Keratinocyte (primary cell): Measurements from ENCODE around the gene KRTAP10-8.
"Not testable (repeated sequence)": the region's sequence is repeated elsewhere in the genome, so short reads cannot be mapped to it uniquely, and the experiment has no call there.

Source experiments
- EZH2 ChIP-seq: IDR thresholded peaks from one replicate; pipeline ENCODE4 v1.6.1; 2012; ENCODE audit warnings: inconsistent platforms, mild to moderate bottlenecking, low read length, moderate library complexity
- TF ChIP-seq, protein P1 (sequence below), 3 experiments: IDR thresholded peaks in 1 of 3; conservative IDR thresholded peaks in 1 of 3; optimal IDR thresholded peaks in 1 of 3; 2 replicates in 2 of 3; 3 replicates in 1 of 3; pipeline versions ENCODE3 to v1.5.1; 2011; ENCODE audit warnings: low read length in 3 of 3, mild to moderate bottlenecking in 3 of 3, moderate library complexity in 2 of 3, control low read depth in 1 of 3, inconsistent platforms in 1 of 3; ENCODE audit not compliant: insufficient read depth in 2 of 3; ENCODE audit errors: extremely low read depth in 1 of 3

DNA sequence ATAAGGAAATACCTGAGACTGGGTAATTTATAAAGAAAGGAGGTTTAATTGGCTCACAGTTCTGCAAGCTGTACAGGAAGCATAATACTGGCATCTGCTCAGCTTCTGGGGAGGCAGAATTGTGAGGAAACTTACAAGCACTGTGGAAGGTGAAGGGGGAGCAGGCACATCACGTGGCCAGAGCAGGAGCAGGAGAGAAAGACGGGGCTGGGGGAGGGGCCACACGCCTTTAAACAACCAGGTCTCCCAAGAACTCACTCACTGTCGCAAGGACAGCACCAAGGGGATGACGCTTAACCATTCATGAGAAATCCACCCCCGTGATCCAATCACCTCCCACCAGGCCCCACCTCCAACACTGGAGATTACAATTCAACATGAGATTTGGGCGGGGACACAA lies 49.7 kb downstream of the KRTAP10-8 start:
- TF ChIP-seq, protein P1, sequence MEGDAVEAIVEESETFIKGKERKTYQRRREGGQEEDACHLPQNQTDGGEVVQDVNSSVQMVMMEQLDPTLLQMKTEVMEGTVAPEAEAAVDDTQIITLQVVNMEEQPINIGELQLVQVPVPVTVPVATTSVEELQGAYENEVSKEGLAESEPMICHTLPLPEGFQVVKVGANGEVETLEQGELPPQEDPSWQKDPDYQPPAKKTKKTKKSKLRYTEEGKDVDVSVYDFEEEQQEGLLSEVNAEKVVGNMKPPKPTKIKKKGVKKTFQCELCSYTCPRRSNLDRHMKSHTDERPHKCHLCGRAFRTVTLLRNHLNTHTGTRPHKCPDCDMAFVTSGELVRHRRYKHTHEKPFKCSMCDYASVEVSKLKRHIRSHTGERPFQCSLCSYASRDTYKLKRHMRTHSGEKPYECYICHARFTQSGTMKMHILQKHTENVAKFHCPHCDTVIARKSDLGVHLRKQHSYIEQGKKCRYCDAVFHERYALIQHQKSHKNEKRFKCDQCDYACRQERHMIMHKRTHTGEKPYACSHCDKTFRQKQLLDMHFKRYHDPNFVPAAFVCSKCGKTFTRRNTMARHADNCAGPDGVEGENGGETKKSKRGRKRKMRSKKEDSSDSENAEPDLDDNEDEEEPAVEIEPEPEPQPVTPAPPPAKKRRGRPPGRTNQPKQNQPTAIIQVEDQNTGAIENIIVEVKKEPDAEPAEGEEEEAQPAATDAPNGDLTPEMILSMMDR (optimal IDR thresholded peaks at IDR 0.05 in 1 of 3, IDR thresholded peaks at IDR 0.05 in 1 of 3, conservative IDR thresholded peaks at IDR 0.05 in 1 of 3; ENCODE audit: extremely low read depth in 1 of 3, insufficient read depth in 2 of 3, low read length in 3 of 3): not testable (repeated sequence)
- not testable (repeated sequence) for TF ChIP-seq EZH2
